Measurements from ENCODE around the gene TCF4.

The TCF4 gene

DNA sequence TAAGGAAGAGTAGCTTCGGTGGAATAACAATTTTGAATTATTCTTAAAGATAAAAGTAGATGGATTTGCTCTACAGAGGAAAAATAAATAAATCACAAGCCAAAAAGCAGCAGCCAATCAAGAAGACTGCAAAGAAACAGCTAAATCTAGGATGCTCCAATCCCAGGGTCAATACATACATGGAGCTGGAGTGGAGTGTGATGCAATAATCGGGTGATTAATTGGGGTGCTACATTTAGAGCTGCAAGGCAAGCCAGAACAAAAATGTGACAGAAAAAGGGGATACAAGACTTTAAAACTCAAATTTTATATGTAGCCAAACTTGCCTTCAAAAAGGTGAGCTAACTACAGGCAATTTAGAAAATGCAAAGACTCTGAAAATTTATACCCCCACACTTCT lies 215.8 kb downstream of the TCF4 start:
- no peak for FAIRE-seq

DNA sequence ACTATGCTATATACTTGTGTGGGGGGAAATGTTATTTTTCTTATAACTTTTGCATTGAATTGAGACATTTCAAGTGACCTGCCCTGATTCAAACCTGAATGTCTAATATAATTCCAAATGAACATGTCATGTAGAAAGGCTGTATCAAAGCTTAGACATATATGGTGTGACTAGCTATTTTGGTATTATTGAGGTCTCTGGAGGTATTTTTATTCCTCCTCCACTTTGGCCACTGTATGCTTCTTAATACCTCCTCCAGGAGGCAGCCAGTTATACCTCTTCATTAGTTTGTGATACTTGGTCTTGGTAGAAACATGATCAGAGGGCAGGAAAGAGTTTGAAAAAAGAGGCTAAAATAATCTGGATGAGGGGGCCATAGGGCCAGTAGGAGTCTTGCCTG lies 217.1 kb downstream of the TCF4 start:
- FAIRE-seq, result no peak

DNA sequence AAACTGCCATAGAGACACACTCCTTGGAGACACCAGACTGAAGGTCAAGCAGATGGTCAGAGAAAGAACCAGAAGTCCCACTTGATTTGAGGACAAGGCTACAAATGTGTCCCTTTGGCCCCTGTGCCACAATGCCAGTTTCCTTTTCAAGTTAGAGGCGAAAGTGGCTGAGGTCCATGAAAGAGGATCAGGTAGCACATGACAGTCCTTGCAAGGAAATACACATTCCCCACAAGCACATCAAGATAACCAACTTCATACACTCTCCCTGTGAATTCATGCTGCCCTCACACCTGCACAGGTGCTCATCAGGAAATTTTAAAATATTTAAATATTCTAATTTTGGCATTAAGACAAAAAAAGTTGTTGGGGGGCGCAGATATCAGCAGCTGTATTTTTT lies 218.6 kb downstream of the TCF4 start:
- no peak for FAIRE-seq

DNA sequence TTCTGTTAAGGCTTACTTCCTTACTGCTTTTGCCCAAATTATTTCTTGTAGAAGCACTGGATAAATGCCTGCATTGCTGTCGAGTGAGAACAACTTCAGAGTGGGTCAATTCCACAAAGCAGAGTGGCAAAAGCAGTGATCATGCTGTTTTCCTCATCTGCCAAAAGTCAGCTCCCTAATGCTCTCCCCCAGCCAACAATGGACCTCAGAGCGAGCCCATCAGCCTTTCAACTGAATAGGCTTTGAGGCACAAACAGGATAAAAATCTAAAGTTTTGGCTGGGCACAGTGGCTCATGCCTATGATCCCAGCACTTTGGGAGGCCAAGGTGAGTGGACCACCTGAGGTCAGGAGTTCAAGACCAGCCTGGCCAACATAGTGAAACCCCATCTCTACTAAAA lies 222.7 kb downstream of the TCF4 start:
- no peak for FAIRE-seq

DNA sequence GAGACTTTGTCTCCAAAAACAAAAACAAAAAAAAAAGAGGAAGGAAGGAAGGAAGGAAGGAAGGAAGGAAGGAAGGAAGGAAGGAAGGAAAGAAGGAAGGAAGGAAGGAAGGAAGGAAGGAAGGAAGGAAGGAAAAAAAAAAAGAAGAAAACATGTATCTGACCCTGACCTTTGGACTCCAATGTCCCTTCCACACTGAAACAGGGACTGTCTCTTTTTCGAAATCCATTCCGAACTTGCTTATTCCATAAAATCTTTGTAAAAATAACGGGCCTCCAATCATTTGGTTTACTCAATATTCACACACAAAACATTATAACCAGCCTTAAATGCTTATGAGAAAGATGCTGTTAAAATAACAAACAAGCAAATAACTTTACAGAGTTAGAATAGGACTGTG lies 225.7 kb downstream of the TCF4 start:
- FAIRE-seq, result no peak

DNA sequence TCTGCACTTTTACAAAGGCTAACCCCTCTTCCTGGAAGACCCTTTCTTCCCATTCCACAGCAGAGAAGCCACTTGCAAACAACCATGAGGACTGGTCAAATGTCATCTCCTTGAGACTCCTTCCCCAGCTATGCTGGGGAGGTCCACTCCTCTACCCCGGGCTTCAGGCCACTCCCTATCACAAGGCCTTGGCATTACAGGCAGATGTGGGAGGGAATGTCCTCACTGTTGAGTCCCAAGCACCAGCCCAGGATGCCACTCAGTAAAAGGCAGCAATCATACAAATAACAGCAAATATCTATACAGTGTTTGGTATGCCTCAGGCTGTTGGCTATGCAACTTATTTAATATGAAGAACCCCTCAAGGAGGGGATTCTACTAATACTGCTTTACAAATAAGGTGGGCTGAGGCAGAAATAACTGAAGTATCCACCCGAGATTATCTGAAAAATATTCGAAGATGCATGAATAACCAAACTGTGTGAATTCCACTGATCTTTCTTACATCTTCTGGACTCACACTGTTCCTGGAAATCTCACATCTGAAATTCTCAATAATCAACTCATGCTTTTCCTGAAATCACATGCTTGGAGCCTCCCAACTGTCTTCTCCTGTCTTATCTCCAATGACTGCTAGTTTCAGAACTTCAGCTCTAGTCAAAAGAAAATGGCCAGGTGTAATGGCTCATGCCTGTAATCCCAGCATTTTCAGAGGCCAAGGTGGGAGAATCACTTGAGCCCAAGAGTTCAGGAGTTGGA lies 226.3 kb downstream of the TCF4 start:
- no peak for FAIRE-seq

DNA sequence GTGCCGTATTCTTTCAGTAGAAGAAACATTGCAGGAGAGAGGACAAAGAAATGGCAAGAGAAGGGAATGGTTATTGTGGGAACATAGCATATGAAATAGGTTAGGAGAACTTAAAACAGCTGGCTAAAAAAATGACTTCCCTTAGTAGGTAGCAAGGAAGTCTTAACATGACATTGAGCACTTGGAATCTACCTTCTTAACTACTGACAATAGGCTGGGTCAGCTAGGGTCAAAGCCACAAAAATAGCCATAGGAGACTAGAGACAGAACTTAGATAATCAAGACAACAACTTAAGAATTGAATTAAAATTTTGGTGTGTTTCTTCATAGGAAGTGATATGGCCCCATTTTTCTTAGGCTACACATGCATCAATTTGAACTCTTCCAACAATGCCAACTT lies 227.9 kb downstream of the TCF4 start:
- no peak for FAIRE-seq

DNA sequence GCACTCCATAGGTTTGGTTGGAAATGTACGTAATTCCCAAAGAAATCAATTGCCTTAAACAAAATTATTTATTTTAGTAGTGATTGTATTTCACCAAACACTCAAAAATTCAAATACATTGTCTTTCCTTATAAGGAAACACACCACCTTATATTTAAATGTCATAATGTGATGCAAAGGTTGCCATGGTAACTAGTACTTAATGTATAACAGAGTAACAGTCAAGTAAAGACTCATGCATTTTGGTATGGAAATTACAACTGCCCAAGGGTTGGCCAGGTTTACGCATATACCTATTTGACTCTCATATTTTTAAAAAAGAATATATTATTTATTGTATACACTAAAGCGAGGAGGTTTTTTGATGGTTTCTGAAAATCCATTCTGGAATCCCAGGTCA lies 231.2 kb downstream of the TCF4 start:
- FAIRE-seq, result no peak

DNA sequence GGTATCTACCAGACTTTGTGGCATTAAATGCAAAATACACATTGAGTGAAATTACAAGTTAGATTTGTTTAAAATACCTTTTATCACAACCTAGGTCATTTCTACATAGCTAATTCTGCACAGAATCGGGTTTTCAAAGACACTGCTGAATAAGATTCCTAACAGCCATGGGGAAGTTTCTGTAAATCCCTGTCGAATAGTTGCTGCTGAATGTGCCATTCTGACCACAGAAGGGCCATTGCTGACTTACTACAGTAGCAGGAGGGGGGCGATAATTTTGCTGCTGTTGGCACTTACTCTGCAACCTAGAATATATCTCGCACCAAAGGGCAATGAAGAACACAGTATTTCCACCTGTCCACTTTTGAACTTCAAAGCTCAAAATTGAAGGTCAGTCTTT lies 232.8 kb downstream of the TCF4 start:
- FAIRE-seq, result no peak

DNA sequence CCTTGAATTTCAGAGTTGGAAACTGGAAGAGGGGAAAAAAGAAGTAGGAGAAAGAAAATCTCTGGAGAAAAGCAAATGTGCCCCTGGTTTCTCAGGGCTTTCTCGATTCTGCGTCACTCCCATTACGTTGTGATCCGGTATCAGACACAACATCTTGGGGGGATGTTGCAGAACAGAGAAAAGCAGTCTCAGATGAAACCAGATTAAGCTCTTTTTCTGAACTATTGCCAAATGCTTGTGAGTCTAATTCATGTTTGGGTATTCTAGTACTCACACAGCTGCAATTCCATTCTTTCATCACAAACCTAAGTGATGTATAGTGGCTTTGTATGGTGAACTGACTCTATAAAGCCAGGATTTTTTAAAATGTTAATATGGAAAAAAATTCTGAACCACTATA lies 233.2 kb downstream of the TCF4 start:
- FAIRE-seq, result no peak

DNA sequence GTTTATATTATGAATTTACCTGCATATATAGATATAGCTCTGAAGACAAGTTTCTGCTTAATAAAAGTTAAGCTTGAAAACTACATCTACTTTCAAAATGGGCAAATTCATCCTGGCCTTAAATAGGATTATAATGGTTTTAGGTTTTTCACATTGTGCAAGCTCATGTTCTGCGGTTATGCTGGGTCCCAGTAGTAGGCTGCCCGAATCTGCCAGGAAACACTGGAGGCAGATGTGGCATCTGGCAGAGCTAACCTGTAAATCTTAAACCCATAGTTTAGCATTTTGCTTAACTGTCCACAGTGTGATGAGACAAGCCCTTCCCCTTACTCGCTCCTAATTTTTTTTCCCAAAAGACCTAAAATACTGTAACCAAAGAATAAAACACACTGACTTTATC lies 234.2 kb downstream of the TCF4 start:
- no peak for FAIRE-seq

DNA sequence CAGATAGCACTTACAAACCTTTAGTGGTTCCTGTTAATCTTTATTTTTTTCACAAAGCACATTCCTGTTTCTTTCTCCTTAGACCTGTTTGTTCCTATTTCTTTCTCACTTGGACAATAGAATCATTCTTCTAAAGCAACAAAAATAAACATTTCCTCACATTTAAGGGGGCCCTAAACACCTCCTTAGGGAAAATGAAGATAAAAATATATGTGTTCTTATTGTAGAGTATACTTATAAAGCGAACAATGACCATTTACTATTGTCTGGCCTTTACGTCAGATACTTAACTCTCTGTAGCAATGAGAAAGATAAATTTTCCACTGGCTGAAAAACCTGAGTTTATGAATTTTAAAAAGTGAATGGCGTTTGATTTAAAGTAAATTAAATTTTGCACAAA lies 234.6 kb downstream of the TCF4 start:
- FAIRE-seq, result no peak

DNA sequence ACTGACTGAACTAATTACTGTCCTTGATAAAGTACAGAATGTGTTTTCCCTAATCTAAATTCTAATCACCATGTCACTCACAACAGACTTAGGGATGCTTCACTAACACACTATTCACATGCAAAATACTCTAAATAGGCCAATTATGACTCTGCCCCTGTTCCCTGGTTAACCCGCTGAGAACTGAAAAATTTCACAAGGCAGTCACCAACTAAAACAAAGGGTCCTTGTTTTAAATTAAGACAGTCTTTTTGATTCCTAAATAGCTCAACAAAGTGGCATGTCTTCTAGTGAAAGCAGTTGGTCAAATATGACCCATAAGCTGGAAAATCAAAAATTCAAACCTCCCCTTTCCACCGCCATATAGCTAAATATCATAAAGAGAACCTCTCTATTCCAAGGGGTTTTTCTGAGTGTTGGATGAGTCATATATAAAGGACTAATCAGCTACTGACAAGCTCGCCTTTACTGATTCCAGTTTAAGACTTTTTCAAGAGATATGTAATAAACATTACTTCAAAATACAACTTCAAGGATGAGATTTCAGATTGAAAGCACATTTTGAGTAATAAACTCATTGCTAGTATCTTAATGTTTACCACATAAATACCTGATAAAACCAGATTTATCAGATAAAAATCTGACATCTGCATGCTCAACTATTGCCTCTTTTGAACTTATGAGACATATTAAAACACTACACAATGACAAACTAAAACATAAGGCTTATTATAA lies 235.8 kb downstream of the TCF4 start:
- no peak for FAIRE-seq

DNA sequence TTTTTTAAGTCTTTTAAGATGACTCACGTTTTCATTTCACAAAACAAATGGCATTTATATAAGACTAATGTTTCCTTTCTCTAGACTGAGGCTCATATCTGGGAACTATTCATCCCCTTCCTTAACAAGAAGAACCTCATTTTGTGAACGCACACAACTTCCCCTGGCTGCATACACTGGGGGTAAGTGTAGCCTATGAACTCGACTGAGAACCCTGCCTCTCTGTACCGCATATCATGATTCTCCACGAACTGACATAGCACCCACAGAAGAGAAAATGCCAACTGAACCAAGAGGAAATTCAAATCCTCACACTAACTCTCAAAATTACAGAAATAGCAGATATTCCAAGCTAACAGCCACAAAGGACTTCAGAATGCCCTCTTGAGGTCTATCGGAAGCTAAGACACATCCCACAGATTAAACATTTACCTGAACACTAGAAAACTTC lies 236.7 kb downstream of the TCF4 start:
- no peak for FAIRE-seq

DNA sequence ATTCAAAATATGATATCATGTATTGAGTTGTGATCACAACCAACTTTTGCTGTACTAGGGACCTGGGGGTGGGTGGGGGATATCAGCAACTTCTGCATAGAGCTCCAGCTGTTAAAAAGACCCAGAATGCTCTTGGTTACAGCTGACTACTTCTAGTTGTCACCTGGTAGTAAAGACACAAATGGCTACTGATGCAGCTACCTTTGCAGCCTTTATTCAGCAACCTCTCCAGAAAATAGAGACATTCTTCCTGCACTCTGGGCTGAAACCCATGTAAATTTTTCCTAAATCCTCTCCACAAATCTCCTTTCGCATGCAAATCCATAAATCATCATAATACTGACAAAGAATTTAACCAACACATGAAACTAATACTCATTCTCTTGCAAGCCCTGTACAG lies 238.3 kb downstream of the TCF4 start:
- FAIRE-seq, result no peak

DNA sequence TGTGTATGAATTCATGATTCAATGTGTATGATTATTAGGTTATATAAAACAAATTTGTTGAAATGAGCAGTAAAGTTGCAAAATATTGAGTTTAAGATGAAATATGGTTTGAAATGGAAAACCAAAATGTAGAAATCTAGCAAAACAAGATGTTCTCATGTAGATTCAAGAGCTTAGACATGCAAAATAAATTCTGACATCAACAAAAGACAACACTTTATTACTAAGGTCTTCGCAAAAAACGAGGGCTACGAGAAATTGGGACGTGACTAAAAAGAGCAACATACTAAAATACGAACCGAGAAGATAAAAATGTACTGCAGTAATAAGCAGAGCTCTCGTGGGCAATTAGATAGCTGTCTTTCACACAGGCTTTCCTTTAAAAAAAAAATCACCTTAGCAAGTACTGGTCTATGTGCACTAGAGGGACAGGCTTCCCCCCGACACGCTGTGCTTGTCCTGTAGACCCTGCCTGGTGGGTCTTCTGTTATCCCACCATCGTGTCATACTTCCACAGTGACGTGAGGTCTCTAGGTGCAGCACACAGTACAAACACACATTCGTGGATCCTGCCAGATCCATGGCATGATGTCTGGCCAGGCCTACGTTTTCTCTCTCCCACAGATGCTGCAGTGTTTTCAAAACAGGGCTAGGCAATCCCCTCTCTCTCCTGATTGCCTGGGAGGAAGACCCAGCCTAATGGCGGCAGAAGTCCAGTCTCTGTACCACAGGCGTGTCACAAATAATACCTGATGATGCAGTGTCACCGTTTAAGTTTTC lies 240.8 kb downstream of the TCF4 start:
- no peak for FAIRE-seq

DNA sequence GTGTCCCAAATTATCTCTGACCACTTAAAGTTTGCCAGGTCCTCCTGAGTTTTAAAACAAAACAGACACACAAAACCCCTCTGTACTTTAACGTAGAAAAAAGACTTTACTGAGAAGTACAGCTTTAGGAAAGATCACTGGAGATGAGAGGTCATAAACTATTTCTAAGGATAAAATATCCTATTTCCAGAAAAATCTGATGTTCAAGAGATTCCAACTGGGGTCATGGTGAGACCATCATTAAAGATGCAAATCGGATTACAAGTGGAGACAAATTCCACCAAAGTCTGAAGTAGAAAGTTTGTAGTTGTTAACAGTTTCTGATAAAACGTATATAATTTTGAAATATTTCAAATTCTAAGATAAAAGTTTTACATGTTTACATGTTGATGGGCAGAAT lies 241.6 kb downstream of the TCF4 start:
- no peak for FAIRE-seq

DNA sequence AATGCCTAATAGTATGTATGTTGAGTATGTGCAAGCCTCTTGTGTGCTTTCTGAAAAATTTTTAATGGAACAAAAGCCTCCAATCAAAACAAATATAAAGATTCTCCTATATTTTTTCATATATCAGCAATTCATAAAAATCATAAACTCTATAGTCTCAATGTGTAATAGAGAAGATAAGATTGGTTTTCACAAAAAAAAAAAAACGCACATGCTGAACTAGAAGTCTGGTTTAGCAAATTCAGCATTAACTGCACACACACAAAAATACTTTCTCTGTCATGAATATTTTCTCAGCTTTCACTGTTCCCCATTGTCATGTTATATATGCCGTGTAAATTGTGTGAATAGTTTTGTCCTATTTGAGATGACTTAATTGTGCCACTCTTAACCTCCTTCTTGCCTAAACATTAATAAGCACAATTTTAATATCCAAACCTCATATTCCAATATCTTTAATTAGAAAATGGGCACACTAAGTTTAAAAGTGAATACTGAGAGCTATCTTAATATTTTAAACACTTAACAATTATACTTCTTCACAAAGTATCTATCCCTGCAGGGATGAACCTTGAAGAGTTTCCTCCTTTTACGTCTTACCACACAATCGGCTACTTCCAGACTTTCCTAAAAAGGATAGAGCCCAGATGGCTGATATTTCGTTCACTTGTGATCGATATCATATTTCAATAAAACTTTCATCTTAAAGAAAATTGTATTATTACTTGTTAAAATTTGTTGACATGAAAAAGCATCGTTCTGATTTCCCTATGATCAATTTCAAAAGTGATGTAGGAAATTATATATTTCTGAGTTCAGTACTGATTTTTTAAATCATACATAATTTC lies 242.7 kb downstream of the TCF4 start:
- FAIRE-seq, result no peak

DNA sequence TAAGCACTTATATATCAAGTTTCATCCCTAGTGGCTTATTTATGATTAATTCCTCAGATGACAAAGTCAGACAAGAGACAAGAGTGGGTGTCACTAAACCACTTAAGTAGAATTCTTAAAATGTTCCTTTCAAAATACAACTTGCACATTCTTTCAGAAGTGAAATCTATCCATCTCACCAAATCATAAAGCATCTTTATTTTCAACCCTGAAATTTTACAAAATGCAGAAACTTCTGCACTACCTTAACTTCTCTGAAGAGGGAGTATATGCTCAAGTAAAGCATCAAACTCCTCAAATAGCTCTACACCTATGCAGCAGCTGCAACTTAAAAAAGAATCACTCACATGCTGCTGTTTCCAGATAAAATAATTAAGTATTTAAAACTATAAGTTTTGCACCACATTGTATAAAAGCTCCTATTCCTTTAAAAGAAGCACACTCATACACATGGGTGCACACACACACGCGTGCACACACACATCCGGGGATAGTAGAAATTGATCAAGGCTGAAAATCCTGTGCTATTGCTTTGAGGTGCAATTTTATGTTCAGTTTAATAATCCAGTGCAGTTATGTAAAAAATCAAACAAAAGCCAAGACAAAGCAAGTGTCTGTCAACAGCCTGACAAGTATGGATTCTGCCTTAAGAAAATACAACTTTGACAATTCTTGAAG lies 244.5 kb downstream of the TCF4 start:
- FAIRE-seq, result no peak

DNA sequence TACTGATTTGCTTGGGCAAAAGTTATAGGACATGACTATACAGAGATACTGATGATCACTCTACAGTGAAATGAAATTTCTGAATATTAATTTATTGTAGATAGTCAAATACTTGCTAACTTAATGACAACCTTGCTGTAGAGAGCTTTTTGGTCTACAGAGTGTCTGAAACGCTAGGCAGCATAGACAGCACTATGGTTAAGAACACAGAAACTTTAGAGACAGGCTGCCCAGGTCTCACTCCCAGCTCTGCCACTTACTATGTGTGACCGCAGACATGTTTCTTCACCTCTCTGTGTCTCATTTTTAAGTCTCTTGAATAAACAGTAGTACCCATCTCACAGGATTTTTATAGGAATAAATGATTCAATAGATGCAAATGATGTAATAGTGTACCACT lies 247.0 kb downstream of the TCF4 start:
- FAIRE-seq, result no peak

DNA sequence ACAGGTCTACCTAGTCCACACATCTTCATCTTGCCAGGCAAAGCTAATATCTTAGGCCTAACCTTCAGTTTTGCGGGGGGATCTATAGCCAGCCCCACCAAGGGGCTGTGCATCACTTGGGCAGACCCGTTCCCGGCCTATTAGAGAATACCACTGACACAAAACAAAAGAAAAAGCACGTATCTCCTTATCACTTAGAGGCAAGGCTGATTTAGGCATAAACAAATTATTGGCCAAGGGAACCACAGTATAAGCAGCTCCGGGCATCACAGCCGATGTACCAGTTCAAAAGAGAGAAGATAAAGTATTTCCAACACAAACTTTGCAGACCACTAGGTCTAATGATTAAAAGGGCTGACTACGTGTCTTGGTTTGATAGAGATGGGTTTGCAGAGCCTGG lies 248.0 kb downstream of the TCF4 start:
- FAIRE-seq, result no peak

DNA sequence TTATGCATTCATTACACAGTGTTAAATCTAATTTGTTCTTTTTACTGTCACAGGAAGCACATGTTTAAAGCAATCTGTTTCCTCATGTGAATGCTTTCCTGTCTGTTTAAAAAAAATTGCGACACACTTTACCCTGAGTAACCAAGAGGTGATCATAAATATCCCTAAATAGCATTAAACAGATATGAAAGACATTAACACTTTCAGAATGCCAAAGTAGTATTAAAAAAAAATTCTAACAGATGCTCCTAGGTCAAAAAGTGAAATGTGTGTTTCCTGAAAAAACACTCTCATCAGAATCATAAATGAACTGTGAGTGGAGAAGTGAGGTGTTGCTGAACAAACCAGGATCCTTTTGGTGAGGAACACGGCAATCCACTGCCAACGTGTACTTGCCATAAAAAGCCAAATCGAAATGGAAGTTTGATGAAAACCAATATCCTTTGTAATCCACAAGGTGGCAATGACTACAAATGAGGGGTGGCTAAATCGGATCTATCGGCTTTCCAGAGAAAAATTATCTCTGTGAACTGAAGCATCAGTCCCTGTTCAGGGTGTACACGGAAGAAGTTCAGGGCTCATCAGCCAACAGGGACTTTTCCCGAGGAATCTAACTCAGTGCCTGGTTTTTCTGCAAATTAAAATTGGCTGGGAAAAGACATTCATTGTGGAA lies 248.9 kb downstream of the TCF4 start:
- FAIRE-seq, result no peak

Measured in TTC549 (cell line).